IPS DF 6.9 (cell line): ENCODE measurements around the gene TRAPPC14.
"Not testable (repeated sequence)": the region's sequence is repeated elsewhere in the genome, so short reads cannot be mapped to it uniquely, and the experiment has no call there.

Experiments
- DNase-seq: peaks from one replicate; pipeline ENCODE4 v3.0.0-alpha.2; 2013; ENCODE audit warnings: low read depth, low spot score
- H3K27ac ChIP-seq: one replicate; pipeline ENCODE4 v1.5.1; 2013; ENCODE audit warnings: low read length, control low read depth
- H3K27me3 ChIP-seq: 2 replicates; pipeline ENCODE4 v1.6.1; 2013; ENCODE audit warnings: mild to moderate bottlenecking, low read length; ENCODE audit not compliant: control insufficient read depth, insufficient read depth
- H3K36me3 ChIP-seq: 2 replicates; pipeline ENCODE4 v1.6.1; 2013; ENCODE audit warnings: low read length; ENCODE audit not compliant: control insufficient read depth, insufficient read depth
- H3K4me1 ChIP-seq: 2 replicates; pipeline ENCODE4 v1.6.1; 2013; ENCODE audit warnings: low read length; ENCODE audit not compliant: control insufficient read depth, insufficient read depth
- H3K4me3 ChIP-seq: 2 replicates; pipeline ENCODE4 v1.5.1; 2013; ENCODE audit warnings: mild to moderate bottlenecking, low read length
- H3K9me3 ChIP-seq: 2 replicates; pipeline ENCODE4 v1.6.1; 2013; ENCODE audit warnings: low read length, inconsistent platforms; ENCODE audit not compliant: control insufficient read depth, insufficient read depth
- WGBS: extraction: QIAGEN DNeasy Blood & Tissue Kit; methylation state at CpG from one replicate; pipeline ENCODE4 v1.1.7; 2013; ENCODE audit warnings: mixed read lengths, missing lambda C conversion rate; ENCODE audit not compliant: insufficient read length, insufficient coverage; 5-methylcytosine and 5-hydroxymethylcytosine counted together

TRAPPC14 gene

GRCh38 chr7:100152937-100153666 is 5.4 kb downstream of the TRAPPC14 start:
- no CpG with 5 or more reads among the region's 18 CpGs for WGBS
- Histone ChIP-seq H3K36me3 (peaks cover 27% of the 10 kb centered on the region), H3K4me1 (no peaks in the 10 kb centered on the region; the same call in none of the 2 replicates), H3K9me3 (no peaks in the 10 kb centered on the region), H3K4me3 (no peak overlapping the region), H3K27ac (no peak overlapping the region), H3K27me3 (no peaks in the 10 kb centered on the region)
- DNase-seq = no peak

DNA sequence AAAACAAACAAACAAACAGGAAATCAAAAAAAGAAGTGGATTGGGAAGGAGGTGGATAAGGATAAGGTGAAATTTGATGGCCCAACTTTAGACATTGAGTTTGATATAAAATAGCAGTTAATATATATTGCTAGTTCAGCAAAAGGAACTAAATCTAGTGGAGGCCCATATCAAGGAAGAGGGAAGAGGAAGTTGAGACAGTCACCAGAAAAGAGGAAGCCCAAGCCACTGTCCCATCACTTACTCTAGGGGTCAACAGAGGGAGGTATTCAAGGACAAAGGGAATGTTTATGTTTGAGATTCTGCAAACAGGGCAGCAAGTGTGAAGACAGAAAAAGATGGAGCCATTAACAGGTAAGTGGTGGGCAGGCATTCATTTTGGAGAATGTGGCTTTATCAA is 6.1 kb downstream of the TRAPPC14 start:
- no peak overlapping the region for H3K27ac ChIP-seq
- no peaks in the 10 kb centered on the region for H3K27me3 ChIP-seq
- no peak overlapping the region for H3K4me3 ChIP-seq
- DNase-seq = no peak
- H3K4me1 ChIP-seq = no peaks in the 10 kb centered on the region; the same call in none of the 2 replicates
- H3K9me3 ChIP-seq = no peaks in the 10 kb centered on the region
- H3K36me3 ChIP-seq = peaks cover 27% of the 10 kb centered on the region

GRCh38 chr7:100148559-100149328 is 9.8 kb downstream of the TRAPPC14 start, which contains the start of gene LAMTOR4:
LAMTOR4 (plus strand) TSS chr7:100148918; CDS start chr7:100148973, 55 bp downstream.
- Histone ChIP-seq H3K27ac (no peak within 1 kb of the TSS), H3K4me1 (no peaks in the 10 kb centered on the region), H3K9me3 (no peaks in the 10 kb centered on the region), H3K27me3 (no peaks in the 10 kb centered on the region), H3K4me3 (peak within 1 kb of the TSS; percentile 96), H3K36me3 (0 out of 2 replicates have a peak, but pooled peaks cover 3% of the 10 kb centered on the region)
- WGBS = no CpG with 5 or more reads among the region's 46 CpGs
- peak; percentile 98 for DNase-seq

DNA sequence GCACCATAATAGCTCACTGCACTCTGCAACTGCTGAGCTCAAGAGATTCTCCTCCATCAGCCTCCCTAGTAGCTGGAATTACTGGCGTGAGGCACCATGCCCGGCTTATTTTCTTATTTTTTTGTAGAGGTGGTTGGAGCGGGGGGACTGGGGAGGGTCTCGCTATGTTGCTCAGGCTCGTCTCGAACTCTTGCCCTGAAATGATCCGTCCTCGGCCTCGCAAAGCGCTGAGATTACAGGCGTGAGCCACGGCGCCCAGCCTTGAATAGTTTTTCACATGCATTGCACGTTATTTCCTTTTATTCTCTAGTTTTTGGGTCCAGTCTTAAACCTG is 10.3 kb downstream of the TRAPPC14 start:
- no peak for DNase-seq
- no CpG with 5 or more reads among the region's 14 CpGs for WGBS
- no peaks in the 10 kb centered on the region for H3K27me3 ChIP-seq
- H3K9me3 ChIP-seq = no peaks in the 10 kb centered on the region
- peak overlapping the region; percentile 6; the same call in 1 of the 2 replicates for H3K4me3 ChIP-seq
- H3K4me1 ChIP-seq = no peaks in the 10 kb centered on the region
- 0 out of 2 replicates have a peak, but pooled peaks cover under 1% of the 10 kb centered on the region for H3K36me3 ChIP-seq
- no peak overlapping the region for H3K27ac ChIP-seq

GRCh38 chr7:100147278-100147677 is 11.2 kb downstream of the TRAPPC14 start:
- Histone ChIP-seq H3K9me3 (no peaks in the 10 kb centered on the region), H3K4me1 (no peaks in the 10 kb centered on the region), H3K27ac (no peak overlapping the region), H3K36me3 (no peaks in the 10 kb centered on the region), H3K4me3 (no peak overlapping the region), H3K27me3 (no peaks in the 10 kb centered on the region)
- DNase-seq = no peak
- WGBS = no CpG with 5 or more reads among the region's 2 CpGs

DNA sequence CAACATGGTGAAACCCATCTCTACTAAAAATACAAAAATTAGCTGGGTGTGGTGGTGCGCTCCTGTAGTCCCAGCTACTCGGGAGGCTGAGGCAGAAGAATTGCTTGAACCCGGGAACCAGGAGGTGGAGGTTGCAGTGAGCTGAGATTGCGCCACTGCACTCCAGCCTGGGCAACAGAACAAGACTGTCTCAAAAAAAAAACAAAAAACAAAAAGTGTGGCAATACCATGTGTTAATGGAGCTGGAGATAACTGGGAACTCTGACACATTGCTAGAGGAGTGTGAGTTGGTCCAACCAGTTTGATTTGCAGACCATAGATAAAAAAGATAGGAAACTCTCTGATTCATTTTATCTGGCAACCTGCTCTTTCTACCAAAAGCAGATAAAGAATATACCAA is 12.2 kb downstream of the TRAPPC14 start:
- H3K4me3 ChIP-seq, DNase-seq, H3K9me3 ChIP-seq, H3K4me1 ChIP-seq, H3K27me3 ChIP-seq, H3K27ac ChIP-seq, H3K36me3 ChIP-seq: not testable (repeated sequence)
- WGBS = no CpG with 5 or more reads among the region's 4 CpGs

- no peak overlapping the region for H3K27ac ChIP-seq
- no peak overlapping the region for H3K4me3 ChIP-seq
Measured at GRCh38 chr7:100142461-100142860, 16.1 kb downstream of the TRAPPC14 start.

GRCh38 chr7:100141555-100141949 is 17.0 kb downstream of the TRAPPC14 start:
- no peak overlapping the region for H3K4me3 ChIP-seq
- whole genome bisulfite sequencing = no CpG with 5 or more reads among the region's 3 CpGs
- no peak for DNase-seq
- H3K4me1 ChIP-seq = no peaks in the 10 kb centered on the region
- H3K36me3 ChIP-seq = no peaks in the 10 kb centered on the region
- no peaks in the 10 kb centered on the region for H3K9me3 ChIP-seq
- no peaks in the 10 kb centered on the region for H3K27me3 ChIP-seq
- H3K27ac ChIP-seq = no peak overlapping the region

More at GRCh38 chr7:100142461-100142860, 16.1 kb downstream of the TRAPPC14 start:
- no CpG with 5 or more reads among the region's 3 CpGs for WGBS
- H3K4me1 ChIP-seq = no peaks in the 10 kb centered on the region
- no peaks in the 10 kb centered on the region for H3K9me3 ChIP-seq
- H3K27me3 ChIP-seq = no peaks in the 10 kb centered on the region
- no peaks in the 10 kb centered on the region for H3K36me3 ChIP-seq
- DNase-seq = no peak

DNA sequence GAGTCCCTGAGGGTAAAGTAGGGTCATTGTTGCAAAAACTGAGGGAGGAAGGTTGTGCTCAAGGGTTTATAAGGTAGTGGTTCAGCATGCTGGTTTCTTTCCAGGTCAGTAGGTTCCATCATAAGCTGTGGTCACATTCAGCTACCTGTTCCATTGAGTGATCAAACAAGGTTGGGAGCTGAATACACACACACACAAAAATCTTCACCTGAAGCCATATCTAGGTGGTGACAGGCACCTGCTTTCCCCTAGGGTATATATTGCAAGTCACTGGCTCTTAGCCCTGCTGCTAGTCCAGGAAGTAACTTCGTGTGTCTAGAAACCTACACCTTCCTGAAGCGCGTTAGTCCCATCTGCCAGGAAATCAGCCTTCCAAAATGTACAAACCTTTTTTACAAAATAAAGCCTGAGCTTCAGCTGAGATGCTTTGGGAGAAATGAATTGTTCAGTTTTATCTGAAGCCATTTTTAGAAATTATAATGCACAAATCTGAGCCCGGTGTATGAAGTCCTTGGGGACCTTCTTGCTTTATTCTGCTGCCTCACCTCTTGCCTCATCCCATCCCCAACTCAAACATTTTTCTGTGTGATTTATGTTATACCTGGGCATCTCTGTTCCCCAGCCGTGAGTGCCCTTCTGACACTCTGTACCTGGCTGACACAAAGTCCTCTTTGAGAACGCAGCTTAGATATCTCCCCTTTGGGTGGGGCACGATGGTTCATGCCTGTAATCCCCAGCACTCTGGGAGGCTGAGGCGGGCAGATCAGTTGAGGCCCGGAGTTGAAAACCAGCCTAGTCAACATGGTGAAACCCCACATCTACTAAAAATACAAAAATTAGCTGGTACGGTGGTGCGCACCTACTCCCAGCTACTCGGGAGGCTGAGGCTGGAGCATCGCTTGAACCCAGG is 20.4 kb downstream of the TRAPPC14 start:
- no peaks in the 10 kb centered on the region for H3K9me3 ChIP-seq
- H3K27me3 ChIP-seq = no peaks in the 10 kb centered on the region
- DNase-seq = no peak
- no peaks in the 10 kb centered on the region for H3K4me1 ChIP-seq
- no peaks in the 10 kb centered on the region for H3K36me3 ChIP-seq
- H3K27ac ChIP-seq = no peak overlapping the region
- no peak overlapping the region for H3K4me3 ChIP-seq
- WGBS = no CpG with 5 or more reads among the region's 13 CpGs

DNA sequence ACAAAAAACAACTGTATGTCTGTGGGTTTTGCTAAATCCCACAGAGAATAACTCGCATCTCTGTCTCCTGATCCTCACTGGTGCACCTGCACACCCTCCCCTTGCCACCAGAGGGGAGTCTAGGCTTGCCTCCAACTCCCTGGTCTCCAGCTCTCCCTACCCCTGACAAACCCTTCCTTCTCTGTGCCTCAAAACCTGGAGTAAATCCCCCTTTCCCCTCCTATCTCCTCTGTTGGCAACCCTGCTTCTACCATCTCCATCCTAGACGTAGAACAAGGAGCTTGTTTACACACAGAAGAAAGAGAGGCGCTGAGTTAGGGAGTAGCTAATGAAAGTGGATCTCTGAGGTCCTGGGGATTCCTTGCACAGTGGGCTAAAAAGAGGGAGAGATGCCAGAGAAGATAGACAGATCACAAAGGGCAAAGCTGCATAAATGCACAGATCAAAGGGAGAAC is 25.8 kb downstream of the TRAPPC14 start:
- H3K9me3 ChIP-seq = no peaks in the 10 kb centered on the region
- H3K4me3 ChIP-seq = no peak overlapping the region
- DNase-seq = no peak
- H3K27me3 ChIP-seq = no peaks in the 10 kb centered on the region
- H3K4me1 ChIP-seq = no peaks in the 10 kb centered on the region
- H3K36me3 ChIP-seq = no peaks in the 10 kb centered on the region
- no peak overlapping the region for H3K27ac ChIP-seq
- WGBS = no CpG with 5 or more reads among the region's 3 CpGs
